ENCODE measurements around the gene MCUB. TPM values are rescaled to one million over a fixed set of nuclear protein-coding genes. Genes with fewer than 3 reads are reported as not detected.

The MCUB gene
- total and polyA plus RNA-seq, 2 of the 13 experiments (the other 11 are each of a cell fraction or from before 2014, with no cell fraction given): 0.95 to 2.2 TPM

DNA sequence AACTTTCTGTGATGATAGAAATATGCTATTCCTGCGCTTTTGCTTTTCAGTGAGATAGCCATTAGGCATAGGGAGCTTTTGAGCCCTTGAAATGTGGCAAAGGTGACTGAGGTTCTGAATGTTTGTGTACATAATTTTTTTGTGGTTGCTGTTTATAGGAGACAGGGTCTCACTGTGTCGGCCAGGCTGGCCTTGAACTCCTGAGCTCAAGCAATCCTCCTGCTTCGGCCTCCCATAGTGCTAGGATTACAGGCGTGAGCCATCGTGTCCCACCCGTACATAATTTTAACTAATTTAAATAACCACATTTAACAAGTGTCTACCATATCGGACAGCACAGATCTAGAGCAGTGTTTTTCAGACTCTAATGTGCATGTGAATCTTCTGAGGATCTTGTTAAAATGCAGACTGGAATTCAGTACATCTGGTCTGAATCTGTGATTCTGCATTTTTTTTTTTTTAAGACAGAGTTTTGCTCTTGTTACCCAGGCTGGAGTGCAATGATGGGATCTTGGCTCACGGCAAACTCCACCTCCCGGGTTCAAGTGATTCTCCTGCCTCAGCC is 97.9 kb downstream of the MCUB start:
- Histone ChIP-seq H3K36me3 (replicated peaks in 1 of 2; ENCODE audit: control insufficient read depth in 1 of 2, insufficient read depth in 2 of 2, low read length in 2 of 2) (peaks cover 0 to 5% of the 10 kb centered on the region in 2 experiments; a peak in 2 of 5 replicates), H3K4me1 (ENCODE audit: insufficient read depth, low read length) (peaks cover 8% of the 10 kb centered on the region), H3K4me2 (ENCODE audit: low read depth, low read length) (no peak overlapping the region), H3K9ac (ENCODE audit: insufficient read depth, low read depth, low read length) (no peak overlapping the region), H2AFZ (ENCODE audit: low read length) (no peak overlapping the region), H3K9me3 (ENCODE audit: low read length) (no peaks in the 10 kb centered on the region), H3K79me2 (ENCODE audit: insufficient read depth, low read length) (no peaks in the 10 kb centered on the region), H4K20me1 (ENCODE audit: insufficient read depth, low read length) (no peaks in the 10 kb centered on the region), H3K4me3 (replicated peaks in 1 of 3; ENCODE audit: insufficient read depth in 1 of 3, low read depth in 2 of 3, low read length in 3 of 3) (no peak overlapping the region), H3K27ac (ENCODE audit: extremely low read length, insufficient read depth, low read length) (no peak overlapping the region), H3K27me3 (ENCODE audit: control insufficient read depth in 1 of 2, insufficient read depth in 2 of 2, low read length in 2 of 2) (no peaks in the 10 kb centered on the region)
- ATAC-seq: no peak
- ChIA-PET CTCF (ENCODE audit: low intra/inter-chr PET ratio, low total read pairs) (no interaction called here), POLR2A (no interaction called here)
- in situ Hi-C loops (cut with HindIII; ENCODE audit: extremely low pct_ligation_motif_present, low pct_unique_long_range_greater_than_20kb) (loop anchor here (10.0 kb wide), 1 partner anchor 233 kb away; no protein-coding TSS in a partner anchor), intact Hi-C loops (cut with micrococcal nuclease; ENCODE audit: unreplicated experiment) (loop anchor here (10.0 kb wide), 2 partner anchors 93 to 317 kb away; partner anchors contain the start of gene MCUB)
- TF ChIP-seq, protein P1, sequence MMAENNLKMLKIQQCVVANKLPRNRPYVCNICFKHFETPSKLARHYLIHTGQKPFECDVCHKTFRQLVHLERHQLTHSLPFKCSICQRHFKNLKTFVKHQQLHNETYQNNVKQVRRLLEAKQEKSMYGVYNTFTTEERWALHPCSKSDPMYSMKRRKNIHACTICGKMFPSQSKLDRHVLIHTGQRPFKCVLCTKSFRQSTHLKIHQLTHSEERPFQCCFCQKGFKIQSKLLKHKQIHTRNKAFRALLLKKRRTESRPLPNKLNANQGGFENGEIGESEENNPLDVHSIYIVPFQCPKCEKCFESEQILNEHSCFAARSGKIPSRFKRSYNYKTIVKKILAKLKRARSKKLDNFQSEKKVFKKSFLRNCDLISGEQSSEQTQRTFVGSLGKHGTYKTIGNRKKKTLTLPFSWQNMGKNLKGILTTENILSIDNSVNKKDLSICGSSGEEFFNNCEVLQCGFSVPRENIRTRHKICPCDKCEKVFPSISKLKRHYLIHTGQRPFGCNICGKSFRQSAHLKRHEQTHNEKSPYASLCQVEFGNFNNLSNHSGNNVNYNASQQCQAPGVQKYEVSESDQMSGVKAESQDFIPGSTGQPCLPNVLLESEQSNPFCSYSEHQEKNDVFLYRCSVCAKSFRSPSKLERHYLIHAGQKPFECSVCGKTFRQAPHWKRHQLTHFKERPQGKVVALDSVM (CRISPR knock-in tag; IDR thresholded peaks at IDR 0.05): peak; percentile 97
- no peak for TF ChIP-seq SOX6 (IDR thresholded peaks at IDR 0.05)
- 0 out of 2 replicates have a peak, but pooled peaks have one; percentile 15 for TF ChIP-seq SOX6 (CRISPR knock-in tag; IDR thresholded peaks at IDR 0.05)
- no peak for TF ChIP-seq MED13 (CRISPR knock-in tag; IDR thresholded peaks at IDR 0.05)
- TF ChIP-seq PPARG (CRISPR knock-in tag; conservative IDR thresholded peaks at IDR 0.05): peak; percentile 66
- TF ChIP-seq, protein P2, sequence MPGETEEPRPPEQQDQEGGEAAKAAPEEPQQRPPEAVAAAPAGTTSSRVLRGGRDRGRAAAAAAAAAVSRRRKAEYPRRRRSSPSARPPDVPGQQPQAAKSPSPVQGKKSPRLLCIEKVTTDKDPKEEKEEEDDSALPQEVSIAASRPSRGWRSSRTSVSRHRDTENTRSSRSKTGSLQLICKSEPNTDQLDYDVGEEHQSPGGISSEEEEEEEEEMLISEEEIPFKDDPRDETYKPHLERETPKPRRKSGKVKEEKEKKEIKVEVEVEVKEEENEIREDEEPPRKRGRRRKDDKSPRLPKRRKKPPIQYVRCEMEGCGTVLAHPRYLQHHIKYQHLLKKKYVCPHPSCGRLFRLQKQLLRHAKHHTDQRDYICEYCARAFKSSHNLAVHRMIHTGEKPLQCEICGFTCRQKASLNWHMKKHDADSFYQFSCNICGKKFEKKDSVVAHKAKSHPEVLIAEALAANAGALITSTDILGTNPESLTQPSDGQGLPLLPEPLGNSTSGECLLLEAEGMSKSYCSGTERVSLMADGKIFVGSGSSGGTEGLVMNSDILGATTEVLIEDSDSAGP (CRISPR knock-in tag; IDR thresholded peaks at IDR 0.05; ENCODE audit: borderline replicate concordance): no peak
- TF ChIP-seq TEAD3 (CRISPR knock-in tag; optimal IDR thresholded peaks at IDR 0.05; ENCODE audit: borderline replicate concordance): no peak
- no peak for TF ChIP-seq ETV6 (CRISPR knock-in tag; conservative IDR thresholded peaks at IDR 0.05)
- TF ChIP-seq HNF4A (CRISPR knock-in tag; IDR thresholded peaks at IDR 0.05): peak; percentile 39
- TF ChIP-seq ZKSCAN8 (CRISPR knock-in tag; IDR thresholded peaks at IDR 0.05; ENCODE audit: borderline replicate concordance): no peak
- TF ChIP-seq BCL6 (CRISPR knock-in tag; IDR thresholded peaks at IDR 0.05): no peak
- TF ChIP-seq SMAD3 (CRISPR knock-in tag; IDR thresholded peaks at IDR 0.05): no peak
- TF ChIP-seq RARA (CRISPR knock-in tag; IDR thresholded peaks at IDR 0.05): 0 out of 2 replicates have a peak, but pooled peaks have one; percentile 18
- no peak for TF ChIP-seq ASH2L (IDR thresholded peaks at IDR 0.05; ENCODE audit: insufficient read length, low read depth, low read length)
- no peak for TF ChIP-seq NFE2 (CRISPR knock-in tag; IDR thresholded peaks at IDR 0.05)
- TF ChIP-seq GATA4 (IDR thresholded peaks at IDR 0.05; ENCODE audit: borderline replicate concordance, low read depth): no peak
- no peak for TF ChIP-seq ZNF30 (CRISPR knock-in tag; IDR thresholded peaks at IDR 0.05)
- TF ChIP-seq ZNF121 (CRISPR knock-in tag; IDR thresholded peaks at IDR 0.05): peak; percentile 77
- WGBS (ENCODE audit: low lambda C conversion rate): 70% methylated on average over 9 of the region's 9 CpGs
- peak; percentile 5 for DNase-seq (ENCODE audit: low spot score)
- BruUV-seq (replicated peaks): no TSS peak
- FAIRE-seq: no peak
